ENCODE results near the gene LRRC17. TPM values are rescaled to one million over a fixed set of nuclear protein-coding genes. Genes with fewer than 3 reads are reported as not detected.
"Not testable (repeated sequence)": the region's sequence is repeated elsewhere in the genome, so short reads cannot be mapped to it uniquely, and the experiment has no call there.

The LRRC17 gene
- total and polyA plus RNA-seq, 4 experiments from 2014 or later, result 0.26 to 0.72 (median 0.52) TPM; not detected in 1

DNA sequence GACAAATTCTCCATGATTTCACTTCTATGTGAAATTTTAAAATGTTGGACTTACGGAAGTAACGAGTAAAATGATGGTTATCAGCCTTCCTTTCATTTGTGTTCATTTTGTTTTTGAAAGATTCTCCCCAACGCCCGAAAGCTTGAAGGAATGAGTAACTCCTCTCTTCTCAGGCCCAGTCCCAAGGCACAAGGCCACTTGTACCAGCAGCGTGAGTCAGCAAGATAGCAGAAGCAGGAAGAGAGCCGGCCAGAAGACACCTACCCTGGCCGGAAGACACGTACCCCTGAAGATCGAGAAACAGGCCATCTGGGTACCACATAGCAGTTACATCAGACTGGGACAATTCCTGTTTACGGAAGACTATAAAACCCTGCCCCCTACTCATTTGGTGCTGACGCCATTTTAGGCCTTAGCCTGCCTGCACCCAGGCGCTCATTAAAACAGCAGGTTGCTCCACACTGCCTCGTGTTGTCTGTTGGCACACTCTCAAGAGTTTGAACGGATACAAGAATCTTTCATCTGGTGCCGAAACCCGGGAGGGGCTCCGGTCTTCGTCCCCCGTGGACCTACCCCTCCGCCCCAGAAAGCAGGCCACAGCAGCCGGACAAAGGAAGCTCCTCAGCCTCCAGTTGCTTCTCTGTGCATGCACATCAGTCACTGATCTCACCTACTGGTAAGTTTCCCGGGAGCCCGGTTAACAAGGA, 60.4 kb downstream of the LRRC17 start:
- Histone ChIP-seq H3K27ac (ENCODE audit: low read depth, low read length) (no peak overlapping the region), H3K9me3 (ENCODE audit: control insufficient read depth in 1 of 2, low read length in 2 of 2) (no peaks in the 10 kb centered on the region), H3K27me3 (ENCODE audit: insufficient read depth, low read length) (no peaks in the 10 kb centered on the region), H3K4me1 (ENCODE audit: insufficient read depth, low read length) (no peaks in the 10 kb centered on the region), H3K4me3 (ENCODE audit: low read length in 2 of 2) (no peak overlapping the region), H3K36me3 (ENCODE audit: insufficient read depth, low read length) (no peaks in the 10 kb centered on the region)
- peaks cover 4 to 5% of the 10 kb centered on the region in 2 donors for H3K27me3 Mint-ChIP-seq
- intact Hi-C loops (cut with micrococcal nuclease), result no loop called here
- H3K27ac Mint-ChIP-seq, result no peak overlapping the region
- H3K9me3 Mint-ChIP-seq, result peaks cover 0 to 2% (median 0%) of the 10 kb centered on the region in 8 donors
- POLR2A ChIA-PET (ENCODE audit: partially characterized antibody), result no interaction called here
- no peak for DNase-seq
- H3K4me1 Mint-ChIP-seq, result no peaks in the 10 kb centered on the region
- no peak overlapping the region for H3K4me3 Mint-ChIP-seq
- CTCF ChIA-PET (ENCODE audit: partially characterized antibody), result no interaction called here
- H3K36me3 Mint-ChIP-seq, result no peaks in the 10 kb centered on the region

DNA sequence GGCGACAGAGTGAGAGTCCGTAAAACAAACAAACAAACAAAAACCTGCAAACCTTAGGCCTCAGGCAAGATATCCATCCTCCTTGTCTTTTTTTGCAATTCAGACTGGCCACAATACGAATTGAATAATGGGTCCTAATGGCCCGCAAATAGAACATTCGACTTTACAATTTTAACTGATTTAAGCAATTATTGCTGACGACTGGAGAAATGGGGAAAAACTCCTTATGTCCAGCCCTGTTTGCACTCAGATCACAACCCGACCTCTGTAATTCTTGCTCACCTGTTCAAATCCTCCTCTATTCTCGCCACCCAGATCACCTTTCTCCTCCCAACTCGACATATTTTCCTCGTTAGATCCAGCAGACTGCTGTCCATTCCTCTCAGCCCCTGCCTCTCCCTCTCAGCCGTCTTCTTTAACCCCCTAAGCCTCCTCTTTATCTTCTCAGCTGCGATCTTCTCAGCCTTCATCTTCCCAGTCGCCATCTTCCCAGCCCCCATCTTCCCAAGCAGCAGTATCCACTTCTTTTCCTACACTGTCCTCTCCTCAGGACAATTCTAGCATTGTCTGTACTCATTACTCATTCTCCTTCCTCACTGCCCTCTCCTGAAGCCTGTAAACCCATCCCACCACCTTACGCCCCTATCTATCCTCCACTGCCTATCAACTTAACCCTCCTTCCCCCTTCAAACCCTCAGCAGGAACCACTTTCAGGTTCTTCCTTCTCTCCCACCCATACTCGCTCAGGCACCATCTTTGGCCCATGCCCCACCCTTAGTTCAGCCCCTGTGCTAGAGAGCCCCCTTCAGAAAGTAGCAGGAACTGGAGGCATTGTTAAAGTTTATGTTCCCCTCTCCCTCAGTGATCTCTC, 61.8 kb downstream of the LRRC17 start:
- peaks cover 4 to 5% of the 10 kb centered on the region in 2 donors for H3K27me3 Mint-ChIP-seq
- no peaks in the 10 kb centered on the region for H3K9me3 ChIP-seq (ENCODE audit: control insufficient read depth in 1 of 2, low read length in 2 of 2)

DNA sequence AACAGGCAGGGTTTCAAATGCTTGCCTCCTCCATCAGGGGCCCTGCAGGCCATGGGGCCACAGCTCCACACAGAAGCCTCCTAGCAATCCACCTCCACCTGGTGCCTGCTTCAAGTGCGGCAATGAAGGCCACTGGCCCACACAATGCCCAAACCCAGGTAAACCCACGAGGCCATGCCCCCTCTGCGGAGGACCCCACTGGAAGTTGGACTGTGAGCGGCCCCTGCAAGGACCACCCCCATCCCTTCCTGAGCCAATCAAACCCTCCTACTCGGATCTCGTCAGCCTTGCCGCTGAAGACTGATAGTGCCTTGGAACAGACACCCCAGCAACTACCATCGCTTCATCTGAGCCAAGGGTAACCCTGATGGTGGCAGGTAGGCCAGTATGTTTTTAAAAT, 63.1 kb downstream of the LRRC17 start:
- ChIA-PET CTCF (ENCODE audit: partially characterized antibody) (no interaction called here), POLR2A (ENCODE audit: partially characterized antibody) (no interaction called here)

More for the DNA sequence above, 61.8 kb downstream of the LRRC17 start:
- H3K27ac Mint-ChIP-seq, result no peak overlapping the region
- H3K4me3 ChIP-seq (ENCODE audit: low read length in 2 of 2), result no peak overlapping the region
- no peak overlapping the region for H3K4me3 Mint-ChIP-seq
- H3K27ac ChIP-seq (ENCODE audit: low read depth, low read length), result no peak overlapping the region
- CTCF ChIA-PET (ENCODE audit: partially characterized antibody), result no interaction called here
- no peaks in the 10 kb centered on the region for H3K36me3 ChIP-seq (ENCODE audit: insufficient read depth, low read length)
- POLR2A ChIA-PET (ENCODE audit: partially characterized antibody), result no interaction called here
- H3K9me3 Mint-ChIP-seq, result no peaks in the 10 kb centered on the region
- H3K27me3 ChIP-seq (ENCODE audit: insufficient read depth, low read length), result no peaks in the 10 kb centered on the region
- intact Hi-C loops (cut with micrococcal nuclease), result no loop called here
- no peaks in the 10 kb centered on the region for H3K4me1 ChIP-seq (ENCODE audit: insufficient read depth, low read length)
- H3K4me1 Mint-ChIP-seq, result no peaks in the 10 kb centered on the region
- DNase-seq, result no peak
- no peaks in the 10 kb centered on the region for H3K36me3 Mint-ChIP-seq

DNA sequence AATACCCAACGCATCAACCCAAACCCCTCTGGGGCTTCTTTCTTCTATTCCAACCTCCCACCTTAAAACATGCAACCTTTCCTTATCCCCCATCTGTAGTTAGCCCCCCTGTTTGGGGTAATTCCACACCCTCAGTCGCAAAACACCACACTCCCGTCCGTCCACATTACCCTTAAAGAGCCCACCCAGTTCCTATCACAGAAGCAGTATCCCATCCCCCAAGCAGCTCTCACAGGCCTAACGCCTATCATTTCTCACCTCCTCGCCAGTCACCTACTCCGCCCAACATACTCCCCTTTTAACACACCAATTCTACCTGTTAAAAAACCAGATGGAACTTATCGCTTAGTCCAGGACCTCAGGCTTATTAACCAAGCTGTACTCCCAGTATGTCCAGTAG, 63.7 kb downstream of the LRRC17 start:
- ChIA-PET POLR2A (ENCODE audit: partially characterized antibody) (no interaction called here), CTCF (ENCODE audit: partially characterized antibody) (no interaction called here)
- no peak for DNase-seq
- no peaks in the 10 kb centered on the region for H3K9me3 ChIP-seq (ENCODE audit: control insufficient read depth in 1 of 2, low read length in 2 of 2)
- Mint-ChIP-seq H3K4me1 (no peaks in the 10 kb centered on the region), H3K9me3 (no peaks in the 10 kb centered on the region), H3K4me3 (no peak overlapping the region), H3K36me3 (no peaks in the 10 kb centered on the region), H3K27ac (no peak overlapping the region), H3K27me3 (peaks cover 4 to 5% of the 10 kb centered on the region in 2 donors)
- intact Hi-C loops (cut with micrococcal nuclease), result no loop called here
- no peaks in the 10 kb centered on the region for H3K4me1 ChIP-seq (ENCODE audit: insufficient read depth, low read length)
- H3K27ac ChIP-seq (ENCODE audit: low read depth, low read length), result no peak overlapping the region
- no peaks in the 10 kb centered on the region for H3K36me3 ChIP-seq (ENCODE audit: insufficient read depth, low read length)
- H3K27me3 ChIP-seq (ENCODE audit: insufficient read depth, low read length), result no peaks in the 10 kb centered on the region
- H3K4me3 ChIP-seq (ENCODE audit: low read length in 2 of 2), result no peak overlapping the region

More for the DNA sequence above, 63.1 kb downstream of the LRRC17 start:
- Histone ChIP-seq H3K9me3 (ENCODE audit: control insufficient read depth in 1 of 2, low read length in 2 of 2) (no peaks in the 10 kb centered on the region), H3K4me3 (ENCODE audit: low read length in 2 of 2) (no peak overlapping the region), H3K27me3 (ENCODE audit: insufficient read depth, low read length) (no peaks in the 10 kb centered on the region), H3K4me1 (ENCODE audit: insufficient read depth, low read length) (no peaks in the 10 kb centered on the region), H3K36me3 (ENCODE audit: insufficient read depth, low read length) (no peaks in the 10 kb centered on the region), H3K27ac (ENCODE audit: low read depth, low read length) (no peak overlapping the region)
- DNase-seq, result no peak
- H3K4me1 Mint-ChIP-seq, result no peaks in the 10 kb centered on the region
- intact Hi-C loops (cut with micrococcal nuclease), result no loop called here
- H3K27me3 Mint-ChIP-seq, result peaks cover 4 to 5% of the 10 kb centered on the region in 2 donors
- H3K9me3 Mint-ChIP-seq, result no peaks in the 10 kb centered on the region
- H3K4me3 Mint-ChIP-seq, result no peak overlapping the region
- H3K36me3 Mint-ChIP-seq, result no peaks in the 10 kb centered on the region
- H3K27ac Mint-ChIP-seq, result no peak overlapping the region

DNA sequence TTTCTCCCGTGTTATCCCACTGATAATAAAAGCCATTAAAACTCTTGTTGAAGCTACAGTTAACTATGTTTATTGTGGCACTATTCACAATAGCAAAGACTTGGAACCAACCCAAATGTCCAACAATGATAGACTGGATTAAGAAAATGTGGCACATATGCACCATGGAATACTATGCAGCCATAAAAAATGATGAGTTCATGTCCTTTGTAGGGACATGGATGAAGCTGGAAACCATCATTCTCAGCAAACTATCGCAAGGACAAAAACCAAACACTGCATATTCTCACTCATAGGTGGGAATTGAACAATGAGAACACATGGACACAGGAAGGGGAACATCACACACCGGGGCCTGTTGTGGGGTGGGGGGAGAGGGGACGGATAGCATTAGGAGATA, 64.8 kb downstream of the LRRC17 start:
- DNase-seq; CTCF ChIA-PET (ENCODE audit: partially characterized antibody); H3K27ac ChIP-seq (ENCODE audit: low read depth, low read length); H3K27ac Mint-ChIP-seq; H3K9me3 Mint-ChIP-seq; POLR2A ChIA-PET (ENCODE audit: partially characterized antibody); H3K9me3 ChIP-seq (ENCODE audit: control insufficient read depth in 1 of 2, low read length in 2 of 2); H3K36me3 Mint-ChIP-seq; H3K4me1 ChIP-seq (ENCODE audit: insufficient read depth, low read length); intact Hi-C loops (cut with micrococcal nuclease); H3K27me3 ChIP-seq (ENCODE audit: insufficient read depth, low read length); H3K36me3 ChIP-seq (ENCODE audit: insufficient read depth, low read length); H3K4me1 Mint-ChIP-seq; H3K4me3 ChIP-seq (ENCODE audit: low read length in 2 of 2); H3K27me3 Mint-ChIP-seq: not testable (repeated sequence)
- peak overlapping the region in 1 of 8 donors; percentile 21 for H3K4me3 Mint-ChIP-seq

DNA sequence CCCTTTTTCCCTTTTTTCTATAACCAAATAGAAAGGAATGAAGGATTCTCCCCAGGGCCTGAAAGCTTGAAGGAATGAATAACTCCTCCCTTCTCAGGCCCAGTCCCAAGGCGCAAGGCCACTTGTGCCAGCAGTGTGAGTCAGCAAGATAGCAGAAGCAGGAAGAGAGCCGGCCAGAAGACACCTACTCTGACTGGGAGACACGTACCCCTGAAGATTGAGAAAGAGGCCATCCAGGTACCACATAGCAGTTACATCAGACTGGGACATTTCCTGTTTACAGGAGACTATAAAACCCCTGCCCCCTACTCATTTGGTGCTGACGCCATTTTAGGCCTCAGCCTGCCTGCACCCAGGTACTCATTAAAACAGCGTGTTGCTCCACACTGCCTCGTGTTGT, 65.5 kb downstream of the LRRC17 start:
- Mint-ChIP-seq H3K27ac (no peak overlapping the region), H3K4me3 (no peak overlapping the region), H3K4me1 (no peaks in the 10 kb centered on the region), H3K9me3 (no peaks in the 10 kb centered on the region), H3K36me3 (no peaks in the 10 kb centered on the region), H3K27me3 (peaks cover 4 to 5% of the 10 kb centered on the region in 2 donors)
- Histone ChIP-seq H3K27me3 (ENCODE audit: insufficient read depth, low read length) (no peaks in the 10 kb centered on the region), H3K4me3 (ENCODE audit: low read length in 2 of 2) (no peak overlapping the region), H3K9me3 (ENCODE audit: control insufficient read depth in 1 of 2, low read length in 2 of 2) (no peaks in the 10 kb centered on the region), H3K4me1 (ENCODE audit: insufficient read depth, low read length) (no peaks in the 10 kb centered on the region), H3K36me3 (ENCODE audit: insufficient read depth, low read length) (no peaks in the 10 kb centered on the region), H3K27ac (ENCODE audit: low read depth, low read length) (no peak overlapping the region)
- ChIA-PET CTCF (ENCODE audit: partially characterized antibody) (no interaction called here), POLR2A (ENCODE audit: partially characterized antibody) (no interaction called here)
- no peak for DNase-seq
- intact Hi-C loops (cut with micrococcal nuclease), result no loop called here

DNA sequence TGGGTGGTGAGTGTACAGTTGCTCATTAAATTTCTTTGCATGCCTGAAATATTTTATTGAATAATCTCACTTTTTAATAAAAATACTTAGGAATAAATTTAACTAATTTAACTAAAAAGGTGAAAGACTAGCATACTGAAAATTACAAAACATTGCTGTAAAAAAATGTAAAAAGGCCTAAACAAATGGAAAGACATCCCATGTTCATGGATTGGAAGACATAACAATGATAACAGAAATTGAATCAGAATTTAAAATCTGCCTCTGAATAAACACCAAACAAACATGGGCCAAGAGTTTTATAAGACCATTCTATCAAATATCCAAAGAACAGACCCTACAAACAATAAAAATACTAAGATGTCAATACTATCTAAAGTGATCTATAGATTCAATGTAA, 66.9 kb downstream of the LRRC17 start:
- no peak overlapping the region for H3K27ac Mint-ChIP-seq
- no peaks in the 10 kb centered on the region for H3K4me1 Mint-ChIP-seq
- H3K9me3 Mint-ChIP-seq, result no peaks in the 10 kb centered on the region
- H3K36me3 Mint-ChIP-seq, result no peaks in the 10 kb centered on the region
- CTCF ChIA-PET (ENCODE audit: partially characterized antibody), result no interaction called here
- no peak overlapping the region for H3K4me3 Mint-ChIP-seq
- Histone ChIP-seq H3K36me3 (ENCODE audit: insufficient read depth, low read length) (no peaks in the 10 kb centered on the region), H3K4me3 (ENCODE audit: low read length in 2 of 2) (no peak overlapping the region), H3K4me1 (ENCODE audit: insufficient read depth, low read length) (no peaks in the 10 kb centered on the region), H3K27me3 (ENCODE audit: insufficient read depth, low read length) (no peaks in the 10 kb centered on the region), H3K27ac (ENCODE audit: low read depth, low read length) (no peak overlapping the region), H3K9me3 (ENCODE audit: control insufficient read depth in 1 of 2, low read length in 2 of 2) (no peaks in the 10 kb centered on the region)
- intact Hi-C loops (cut with micrococcal nuclease), result no loop called here
- H3K27me3 Mint-ChIP-seq, result peaks cover 2 to 4% of the 10 kb centered on the region in 2 donors
- POLR2A ChIA-PET (ENCODE audit: partially characterized antibody), result no interaction called here
- no peak for DNase-seq

Data from CD4-positive, alpha-beta memory T cell (primary cell).